Stomach (tissue), 4 donors: Measurements from ENCODE around the gene ATN1.

Experiments used
- CTCF ChIP-seq, 7 experiments: fragments of 450-650 bp in 4 of 7; fragments of 200-600 bp in 3 of 7; sonication (generic) in 3 of 7; IDR thresholded peaks; one replicate each; pipeline ENCODE4 v1.5.1; 2016 to 2019; ENCODE audit warnings: antibody characterized with exemption in 7 of 7, control low read depth in 2 of 7, mild to moderate bottlenecking in 1 of 7
- POLR2AphosphoS5 ChIP-seq, 3 donors: sonication (generic); formaldehyde crosslinking; IDR thresholded peaks; one replicate each; pipeline ENCODE4 v1.6.1; 2016; ENCODE audit warnings: antibody characterized with exemption in 3 of 3

- TF ChIP-seq CTCF (IDR thresholded peaks at IDR 0.05): no peak
- no peak for TF ChIP-seq POLR2AphosphoS5 (IDR thresholded peaks at IDR 0.05)
These were observed 42.4 kb downstream of the ATN1 start for GRCh38 chr12:6970096-6970527.
